ENCODE results near the gene UBE4A.

Gene UBE4A

GRCh38 chr11:118438314-118438931 is 79.0 kb downstream of the UBE4A start:
- DNase-seq (ENCODE audit: low spot score) = peak; percentile 81

DNA sequence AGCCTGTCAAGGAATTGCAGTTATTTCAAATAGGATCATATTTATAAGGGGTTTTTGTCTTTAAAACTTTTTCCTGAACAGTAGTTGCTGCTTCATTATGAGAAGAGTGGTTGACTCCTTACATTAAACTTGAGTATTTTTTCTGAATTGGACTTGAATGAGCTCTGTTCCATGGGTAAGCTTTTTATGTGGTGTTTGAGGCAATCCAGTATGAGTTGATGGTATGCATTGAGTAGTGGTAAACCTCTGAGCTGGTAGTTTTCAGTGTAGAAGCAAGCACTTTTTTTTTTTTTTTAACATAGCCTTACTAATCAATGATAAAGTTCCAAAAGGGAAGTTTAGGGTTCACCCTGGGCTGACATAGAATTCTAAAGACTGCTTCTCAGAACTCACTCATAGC is 80.2 kb downstream of the UBE4A start:
- no peak for DNase-seq (ENCODE audit: low spot score)

DNA sequence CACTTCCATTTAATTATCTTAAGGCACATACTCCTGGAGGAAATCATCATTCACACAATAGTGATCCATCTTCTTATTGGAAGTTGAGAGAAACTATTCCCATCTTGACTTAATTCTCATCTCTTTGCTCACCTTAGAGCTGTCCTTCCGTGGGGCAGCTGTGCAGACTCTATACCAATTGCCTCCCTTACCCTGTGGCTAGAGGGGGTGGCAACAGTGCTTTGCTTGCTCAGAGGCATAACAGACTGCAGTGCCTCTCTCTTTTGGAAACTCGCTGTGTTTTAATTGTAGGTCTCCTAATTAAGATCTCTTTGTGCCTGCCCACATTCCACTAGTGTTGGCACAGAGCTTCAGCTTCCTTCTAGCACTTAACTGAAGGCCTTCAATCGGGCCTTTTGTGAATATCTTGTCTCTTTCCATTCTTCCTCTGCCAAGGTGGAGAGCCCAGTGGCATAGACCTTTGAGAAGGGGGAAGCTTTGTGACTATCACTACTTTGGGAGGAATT is 82.4 kb downstream of the UBE4A start:
- no peak for DNase-seq (ENCODE audit: low spot score)

- DNase-seq (ENCODE audit: low spot score) = no peak
These were observed 82.9 kb downstream of the UBE4A start for GRCh38 chr11:118442301-118442700.

- no peak for DNase-seq (ENCODE audit: low spot score)
These were observed 83.6 kb downstream of the UBE4A start for GRCh38 chr11:118442908-118443589.

GRCh38 chr11:118443590-118444218 is 84.3 kb downstream of the UBE4A start:
- no peak for DNase-seq (ENCODE audit: low spot score)

- no peak for DNase-seq (ENCODE audit: low spot score)
These were observed 88.0 kb downstream of the UBE4A start for GRCh38 chr11:118447423-118447822.

DNA sequence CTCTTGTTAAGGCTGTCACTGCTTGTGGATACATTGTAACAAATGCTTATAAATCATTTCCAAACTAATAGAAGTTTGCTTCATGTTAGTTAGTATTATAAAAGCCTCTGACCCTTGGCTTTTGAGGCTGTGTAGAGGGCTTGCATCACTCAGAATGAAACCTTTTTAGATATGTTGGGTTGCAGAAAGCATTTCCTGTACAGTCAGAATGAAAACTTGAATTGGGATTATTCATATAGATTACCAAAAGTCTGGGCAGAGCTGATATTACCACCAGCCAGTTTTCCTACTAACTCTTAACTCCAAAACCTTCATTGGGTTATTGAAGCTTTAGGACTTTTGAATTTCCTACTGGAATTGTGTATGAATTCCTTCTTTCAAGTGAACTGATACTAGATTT is 88.9 kb downstream of the UBE4A start:
- DNase-seq (ENCODE audit: low spot score) = no peak
